ENCODE results near the gene PALB2.
"Not testable (repeated sequence)": the region's sequence is repeated elsewhere in the genome, so short reads cannot be mapped to it uniquely, and the experiment has no call there.

Gene PALB2

GRCh38 chr16:23642246-23642774 is 1.2 kb upstream of the PALB2 start:
- DNase-seq = no peak

GRCh38 chr16:23640615-23640930 is 537 bp downstream of the PALB2 start:
- no peak for DNase-seq

DNA sequence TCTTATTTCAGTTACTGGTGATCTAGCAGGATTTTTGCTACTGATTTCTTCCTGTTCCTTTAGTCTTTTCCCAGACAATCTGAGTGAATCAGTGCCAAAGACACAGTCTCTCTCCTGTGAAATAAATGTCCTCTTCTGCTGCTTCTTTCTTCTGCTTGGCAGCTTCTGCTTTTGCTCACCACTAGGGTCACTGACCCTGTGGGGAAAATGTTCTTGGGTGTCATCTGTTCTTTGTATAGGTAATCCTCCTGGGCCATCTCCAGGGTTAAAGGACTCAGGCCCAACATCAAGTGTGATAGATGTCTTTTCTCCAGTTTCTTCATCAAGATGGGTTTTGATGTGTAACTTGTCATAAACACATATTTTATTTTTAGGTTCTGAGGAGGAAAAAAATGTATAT is 5.2 kb downstream of the PALB2 start:
- DNase-seq = no peak

DNA sequence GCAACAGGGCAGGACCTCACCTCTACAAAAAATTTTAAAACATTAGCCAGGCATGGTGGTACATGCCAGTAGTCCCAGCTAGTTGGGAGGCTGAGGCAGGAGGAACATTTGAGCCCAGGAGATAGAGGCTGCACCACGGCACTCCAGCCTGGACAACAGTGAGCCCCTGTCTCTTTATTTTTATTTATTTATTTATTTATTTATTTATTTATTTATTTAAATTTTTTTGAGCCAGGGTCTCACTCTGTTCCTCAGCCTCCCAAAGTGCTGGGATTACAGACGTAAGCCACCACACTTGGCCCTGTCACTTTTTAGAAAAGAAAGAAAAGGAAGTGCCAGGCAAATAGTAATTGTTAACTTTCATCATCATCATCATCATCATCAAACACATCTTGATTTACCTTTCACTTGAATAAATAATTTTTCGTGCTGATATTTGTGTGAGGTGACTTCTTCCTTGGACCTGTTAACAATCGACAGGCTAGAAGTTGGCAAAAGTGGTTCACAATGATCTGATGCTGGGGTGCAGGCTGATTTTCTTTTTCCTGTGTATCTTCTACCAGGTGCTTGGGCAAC is 6.6 kb downstream of the PALB2 start:
- DNase-seq = no peak

DNA sequence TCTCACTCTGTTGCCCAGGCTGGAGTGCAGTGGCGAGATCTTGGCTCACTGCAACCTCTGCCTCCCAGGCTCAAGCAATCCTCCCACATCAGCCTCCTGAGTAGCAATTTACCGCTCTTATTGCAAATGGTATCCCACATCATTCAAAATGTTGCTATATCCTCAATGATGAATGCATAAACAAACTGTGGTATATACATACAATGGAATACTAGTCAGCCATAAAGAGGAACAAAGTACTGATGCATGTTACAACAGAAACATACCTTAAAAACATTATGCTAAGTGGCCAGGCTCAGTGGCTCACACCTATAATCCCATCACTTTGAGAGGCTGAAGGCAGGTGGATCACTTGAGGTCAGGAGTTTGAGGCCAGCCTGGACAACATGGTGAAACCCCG is 9.2 kb downstream of the PALB2 start:
- DNase-seq = not testable (repeated sequence)

DNA sequence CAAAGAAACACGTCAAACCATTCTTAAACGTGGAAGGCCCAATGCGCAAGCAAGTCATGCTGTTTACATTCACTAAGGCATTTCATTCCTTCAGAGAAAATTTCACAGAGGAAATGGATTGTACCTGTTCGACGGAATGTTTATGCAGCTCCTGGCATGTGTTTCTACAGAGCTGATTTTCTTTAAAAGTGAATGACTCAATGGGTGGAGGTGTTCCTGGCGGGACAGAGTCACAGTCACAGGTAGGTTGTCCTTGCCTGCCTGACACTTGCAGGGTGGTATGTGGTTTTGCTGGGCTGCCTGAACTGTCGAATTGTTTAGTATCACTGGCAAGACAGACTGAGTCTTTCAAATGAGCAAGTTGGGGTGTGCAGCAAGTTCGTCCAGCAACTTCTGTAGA is 11.6 kb downstream of the PALB2 start:
- no peak for DNase-seq

DNA sequence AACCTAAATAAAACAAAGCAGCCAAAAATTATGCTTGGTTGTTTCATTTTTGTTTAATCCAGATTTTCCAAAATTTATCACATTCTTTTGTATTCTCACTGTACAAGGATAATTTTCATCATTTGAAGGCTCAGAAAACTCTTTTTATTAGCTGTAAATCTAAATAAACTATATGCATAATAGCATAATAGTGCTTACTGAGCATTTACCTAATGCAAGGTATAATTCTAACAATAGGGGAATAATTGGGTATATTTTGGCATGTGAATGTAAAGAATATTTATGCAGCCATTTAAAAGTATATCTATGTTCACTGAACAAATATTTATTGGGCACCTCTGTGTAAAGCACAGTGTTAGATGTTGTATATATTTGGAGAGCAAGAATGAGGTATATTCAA is 17.0 kb downstream of the PALB2 start:
- no peak for DNase-seq

DNA sequence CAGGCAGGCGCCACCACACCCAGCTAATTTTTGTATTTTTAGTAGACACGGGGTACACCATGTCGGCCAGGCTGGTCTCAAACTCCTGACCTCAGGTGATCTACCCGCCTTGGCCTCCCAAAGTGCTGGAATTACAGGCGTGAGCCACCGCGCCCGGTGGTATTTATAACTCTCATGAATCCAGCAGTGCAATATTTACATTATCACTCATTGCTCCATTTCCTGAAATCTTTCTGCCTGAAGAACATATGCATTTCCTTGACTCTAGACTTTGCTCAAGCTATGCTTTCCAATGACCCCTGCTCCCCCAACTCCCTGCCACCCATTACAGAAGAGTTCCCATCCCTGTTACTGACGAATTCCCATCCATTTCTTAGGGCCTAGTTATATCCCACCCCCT is 25.3 kb downstream of the PALB2 start:
- no peak for DNase-seq

DNA sequence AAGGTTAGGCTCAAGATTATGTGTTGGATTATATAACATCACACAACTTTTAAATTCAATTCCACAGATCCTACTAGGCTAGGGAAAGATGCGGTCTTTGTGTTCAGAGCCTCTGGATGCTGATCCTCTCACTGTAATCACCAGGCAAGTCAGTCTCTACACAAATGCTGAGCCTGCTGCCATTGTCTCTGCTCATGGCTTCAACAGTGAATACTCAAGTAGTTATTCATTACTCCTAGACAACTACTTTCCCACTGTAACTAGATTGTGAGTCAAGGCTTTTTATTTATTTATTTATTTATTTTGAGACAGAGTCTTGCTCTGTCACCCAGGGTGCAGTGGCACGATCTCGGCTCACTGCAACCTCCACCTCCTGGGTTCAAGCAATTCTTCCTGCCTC is 29.2 kb downstream of the PALB2 start:
- no peak for DNase-seq

- DNase-seq = not testable (repeated sequence)
These were observed 30.2 kb downstream of the PALB2 start for GRCh38 chr16:23610905-23611304.

DNA sequence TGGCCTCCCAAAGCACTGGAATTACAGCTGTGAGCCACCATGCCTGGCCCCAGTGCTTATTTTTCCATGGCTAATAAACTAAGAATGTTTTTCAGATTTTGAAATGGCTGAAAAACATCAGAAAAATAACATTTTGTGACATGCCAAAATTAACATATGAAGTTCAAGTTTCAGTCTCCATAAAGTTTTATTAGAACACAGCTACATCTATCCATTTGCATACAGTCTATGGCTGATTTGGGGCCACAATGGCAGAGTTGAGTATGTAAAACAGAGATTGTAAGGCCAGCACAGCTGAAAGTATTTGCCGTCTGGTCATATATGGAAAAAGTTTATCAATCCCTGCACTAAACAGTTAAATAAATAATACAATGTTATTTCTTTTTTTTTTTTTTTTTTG is 31.2 kb downstream of the PALB2 start:
- no peak for DNase-seq

DNA sequence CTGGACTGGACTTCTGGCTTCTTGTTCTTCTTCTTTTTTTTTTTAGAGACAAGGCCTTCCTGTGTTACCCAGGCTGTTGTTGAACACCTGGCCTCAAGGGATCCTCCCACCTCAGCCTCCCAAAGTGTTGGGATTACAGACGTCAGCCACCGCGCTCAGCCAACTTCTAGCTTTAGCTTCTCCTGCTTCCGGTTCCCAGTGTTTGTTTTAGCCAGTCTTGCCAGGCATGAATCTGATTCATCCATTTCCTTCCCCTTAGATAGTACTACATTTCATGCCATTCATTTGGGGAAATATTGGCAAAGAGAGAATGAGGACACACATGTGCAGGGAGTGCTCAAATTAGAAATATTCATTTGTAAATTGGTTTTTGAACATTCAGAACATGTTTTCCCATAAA is 32.9 kb downstream of the PALB2 start:
- DNase-seq = no peak

DNA sequence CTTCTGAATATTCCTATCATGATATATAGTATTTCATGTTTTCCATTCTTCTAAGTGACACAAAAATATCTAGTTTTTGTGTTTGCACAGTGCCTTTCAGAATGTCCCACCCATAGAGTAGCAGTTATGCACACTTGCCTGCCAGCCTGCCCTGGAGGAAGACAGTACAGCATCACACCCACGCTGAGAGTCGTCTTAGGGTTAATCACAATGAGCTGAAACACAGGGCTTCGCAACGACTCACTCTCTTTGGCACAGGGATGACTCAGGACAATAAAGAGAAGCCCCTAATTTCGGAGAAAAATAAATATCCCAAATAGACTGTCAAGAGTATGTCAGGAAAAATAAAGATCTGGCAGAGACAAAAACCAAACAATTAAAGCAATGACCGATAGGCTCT is 33.4 kb downstream of the PALB2 start:
- no peak for DNase-seq

GRCh38 chr16:23597003-23597756 is 43.9 kb downstream of the PALB2 start:
- peak; percentile 11 for DNase-seq

DNA sequence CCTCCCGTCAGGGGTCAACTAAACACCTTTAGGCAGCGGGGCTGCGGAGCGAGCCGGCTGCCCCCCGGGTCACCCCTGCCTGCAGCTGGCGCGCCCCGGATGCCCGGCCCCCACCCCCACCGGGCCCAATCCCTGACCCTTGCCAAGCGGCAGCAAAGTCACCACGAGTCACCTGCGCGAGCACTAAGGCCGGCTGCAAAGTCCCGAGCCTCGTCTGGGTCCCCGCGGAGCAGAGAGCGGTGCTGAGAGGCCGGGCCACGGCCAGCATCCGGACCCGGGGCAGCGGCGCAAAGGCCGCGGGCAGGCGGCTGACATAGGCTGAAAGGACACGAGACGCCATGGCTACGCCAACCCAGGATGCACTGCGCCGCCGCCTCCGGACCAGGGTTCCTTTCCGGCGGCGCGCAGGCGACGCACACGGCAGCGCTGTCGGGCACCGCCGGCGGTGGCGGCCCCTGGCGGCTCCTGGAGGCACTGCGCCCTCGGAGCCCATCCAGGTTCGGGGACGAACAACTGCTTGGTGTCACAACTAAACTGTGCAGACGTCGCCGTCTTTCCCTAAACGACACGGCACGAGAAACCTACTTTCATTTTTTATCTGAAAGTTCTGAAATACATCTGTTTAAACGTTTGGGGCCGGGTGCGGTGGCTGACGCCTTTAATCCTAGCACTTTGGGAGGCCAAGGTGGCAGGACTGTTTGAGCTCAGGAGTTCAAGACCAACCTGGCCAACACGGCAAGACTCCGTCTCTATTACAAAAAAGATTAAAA is 45.0 kb downstream of the PALB2 start, which contains the start of gene NDUFAB1:
TSS of gene NDUFAB1 (minus strand) at position 366 of the 770 bp plus-strand sequence. CDS start at position 340, 26 bp downstream.
- peak; percentile 88 for DNase-seq

DNA sequence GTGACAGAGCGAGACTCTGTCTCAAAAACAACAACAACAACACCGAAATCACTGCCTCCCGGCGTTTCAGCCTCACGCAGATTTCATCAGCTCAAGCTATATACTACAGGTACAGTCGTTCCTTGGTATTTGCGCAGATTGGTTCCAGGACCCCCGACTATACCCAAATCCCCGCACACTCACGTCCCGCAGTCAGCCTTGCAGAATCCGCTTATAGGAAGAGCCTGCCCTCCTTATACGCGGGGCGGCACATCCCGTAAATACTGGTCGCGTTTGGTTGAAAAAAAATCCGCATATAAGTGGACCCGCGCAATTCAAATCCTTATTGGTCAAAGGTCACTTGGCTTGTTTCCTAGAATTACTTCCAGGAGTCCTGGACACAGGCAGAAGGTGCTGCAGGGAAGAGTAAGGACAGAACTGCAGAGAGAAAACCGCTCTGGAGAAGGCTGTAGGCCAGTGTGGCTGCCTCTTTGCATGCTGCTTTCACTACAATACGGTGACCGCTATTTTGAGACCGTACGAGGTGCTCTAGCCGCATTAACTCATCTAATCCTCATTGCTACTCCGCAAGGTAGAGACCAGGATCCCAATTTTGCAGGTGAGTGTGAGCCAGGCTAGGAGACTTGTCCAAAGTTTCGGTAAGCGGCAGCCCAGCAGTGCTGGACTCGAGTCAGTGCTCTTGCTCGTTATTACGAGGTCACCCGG is 45.7 kb downstream of the PALB2 start:
- DNase-seq = no peak

GRCh38 chr16:23594186-23594585 is 46.9 kb downstream of the PALB2 start:
- DNase-seq = no peak

DNA sequence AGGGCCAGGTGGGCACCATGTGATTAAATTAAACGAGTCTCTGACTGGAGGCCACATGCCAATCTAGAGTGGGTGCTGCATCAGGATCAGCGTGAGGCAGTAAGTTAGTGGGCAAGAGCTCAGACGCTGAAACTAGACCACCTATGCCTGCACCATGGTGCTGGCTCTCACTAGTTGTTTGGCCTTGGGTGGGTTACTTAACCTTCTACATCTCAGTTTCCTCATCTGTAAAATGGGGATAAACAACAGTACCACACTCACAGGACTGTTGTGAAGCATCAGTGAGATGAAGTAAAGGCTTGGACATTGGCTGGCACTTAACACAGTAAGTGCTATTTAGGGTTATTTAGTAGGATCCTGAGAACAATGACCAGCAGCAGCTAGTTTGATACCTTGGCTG is 50.9 kb downstream of the PALB2 start:
- no peak for DNase-seq

DNA sequence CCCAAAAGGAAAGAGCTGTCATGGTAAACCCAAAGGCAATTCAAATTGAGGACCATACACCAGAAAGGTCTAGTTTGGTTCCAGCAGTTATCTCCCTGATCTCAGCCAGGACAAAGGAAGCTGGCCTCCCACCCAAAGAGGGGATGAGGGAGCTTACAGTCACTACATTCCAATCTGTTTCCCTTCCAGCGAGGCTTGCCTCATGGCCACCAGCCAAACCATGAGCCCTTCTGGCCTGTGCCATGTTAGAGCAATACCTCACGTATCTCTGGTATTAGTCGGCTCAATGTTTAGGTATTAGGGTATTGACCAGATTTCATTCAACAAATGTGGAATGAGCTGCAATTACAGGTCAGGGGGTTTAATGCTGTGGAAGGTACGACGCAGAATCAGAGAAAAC is 53.4 kb downstream of the PALB2 start:
- DNase-seq = no peak

GRCh38 chr16:23584186-23585076 is 56.7 kb downstream of the PALB2 start:
- DNase-seq = no peak

- not testable (repeated sequence) for DNase-seq
These were observed 57.8 kb downstream of the PALB2 start for GRCh38 chr16:23583271-23583670.

GRCh38 chr16:23581764-23582163 is 59.3 kb downstream of the PALB2 start:
- no peak for DNase-seq

Data from CD4-positive, alpha-beta T cell treated with Interleukin-4 for 4 hours (primary cell).